Posterior cingulate gyrus (tissue), 11 donors: ENCODE measurements around the gene FAM131B.
"Not testable (repeated sequence)": the region's sequence is repeated elsewhere in the genome, so short reads cannot be mapped to it uniquely, and the experiment has no call there.

Experiments used
- DNase-seq, 10 donors: peaks; one replicate each; pipeline versions ENCODE4 v3.0.0 to v3.0.0-alpha.2; 2020 to 2021; ENCODE audit warnings: mixed read lengths in 3 of 10
- intact Hi-C: fragments of 100-400 bp; cut with DNase I; formaldehyde crosslinking; loops from one replicate; pipeline ENCODE4 v1.15.1; 2023

FAM131B gene

GRCh38 chr7:143395187-143396149, 33.0 kb upstream of the FAM131B start:
- peak in 3 of 10 donors; percentile 47 to 87 (median 68) for DNase-seq
- intact Hi-C loops, result no loop called here

- DNase-seq, result peak in 2 of 10 donors; percentile 47 to 56
- intact Hi-C loops, result no loop called here
Measured at GRCh38 chr7:143394777-143395176, 32.3 kb upstream of the FAM131B start.

- intact Hi-C loops, result no loop called here
- DNase-seq, result peak in 1 of 10 donors; percentile 16
Measured at GRCh38 chr7:143394068-143394467, 31.6 kb upstream of the FAM131B start.

GRCh38 chr7:143393267-143394041, 30.9 kb upstream of the FAM131B start:
- DNase-seq, result peak in 2 of 10 donors; percentile 44 to 82

GRCh38 chr7:143392875-143393266, 30.4 kb upstream of the FAM131B start:
- peak in 1 of 10 donors; percentile 42 for DNase-seq
- intact Hi-C loops, result no loop called here

More at GRCh38 chr7:143393267-143394041, 30.9 kb upstream of the FAM131B start:
- intact Hi-C loops, result no loop called here

- intact Hi-C loops, result not testable (repeated sequence)
- DNase-seq, result peak in 1 of 10 donors; percentile 51
Measured at GRCh38 chr7:143392427-143392826, 29.9 kb upstream of the FAM131B start.

- DNase-seq, result peak in 2 of 10 donors; percentile 74 to 87
Measured at GRCh38 chr7:143391462-143392404, 29.2 kb upstream of the FAM131B start.

GRCh38 chr7:143390773-143391317, 28.3 kb upstream of the FAM131B start:
- intact Hi-C loops, result no loop called here
- DNase-seq, result peak in 2 of 10 donors; percentile 39 to 66

More at GRCh38 chr7:143391462-143392404, 29.2 kb upstream of the FAM131B start:
- intact Hi-C loops, result no loop called here

GRCh38 chr7:143390104-143390772, 27.7 kb upstream of the FAM131B start:
- peak in 1 of 10 donors; percentile 67 for DNase-seq
- intact Hi-C loops, result no loop called here

GRCh38 chr7:143389316-143390103, 27.0 kb upstream of the FAM131B start:
- DNase-seq, result peak in 2 of 10 donors; percentile 67 to 81
- intact Hi-C loops, result no loop called here

GRCh38 chr7:143388491-143389101, 26.1 kb upstream of the FAM131B start:
- intact Hi-C loops, result no loop called here
- peak in 2 of 10 donors; percentile 79 to 84 for DNase-seq

- intact Hi-C loops, result no loop called here
- DNase-seq, result peak in 1 of 10 donors; percentile 61
Measured at GRCh38 chr7:143388051-143388450, 25.5 kb upstream of the FAM131B start.

- DNase-seq, result peak in 3 of 10 donors; percentile 47 to 78 (median 57)
- intact Hi-C loops, result no loop called here
Measured at GRCh38 chr7:143387156-143387975, 24.9 kb upstream of the FAM131B start.

GRCh38 chr7:143385891-143386781, 23.6 kb upstream of the FAM131B start:
- intact Hi-C loops, result no loop called here
- DNase-seq, result peak in 4 of 10 donors; percentile 42 to 88 (median 80)

- peak in 2 of 10 donors; percentile 55 to 59 for DNase-seq
- intact Hi-C loops, result no loop called here
Measured at GRCh38 chr7:143384661-143385631, 22.4 kb upstream of the FAM131B start.
